ENCODE measurements around the gene CAV3.

The CAV3 gene

GRCh38 chr3:8734137-8734878 lies 706 bp downstream of the CAV3 start:
- Histone ChIP-seq H3K9me3 (no peaks in the 10 kb centered on the region), H3K4me2 (no peak overlapping the region), H3K36me3 (no peaks in the 10 kb centered on the region)

GRCh38 chr3:8734908-8735307 lies 1.3 kb downstream of the CAV3 start:
- H3K4me2 ChIP-seq = no peak overlapping the region
- H3K36me3 ChIP-seq = no peaks in the 10 kb centered on the region
- no peak overlapping the region for H3K4me3 ChIP-seq
- H3K9ac ChIP-seq = no peak overlapping the region
- TF ChIP-seq Cebpa-rat (IDR thresholded peaks at IDR 0.05) = no peak
- H3K27me3 ChIP-seq = no peaks in the 10 kb centered on the region
- no peaks in the 10 kb centered on the region for H3K4me1 ChIP-seq
- H3K9me3 ChIP-seq = no peaks in the 10 kb centered on the region
- no peaks in the 10 kb centered on the region for H4K20me1 ChIP-seq
- no peak overlapping the region for H3K27ac ChIP-seq

More at GRCh38 chr3:8734137-8734878, 706 bp downstream of the CAV3 start:
- no peaks in the 10 kb centered on the region for H3K4me1 ChIP-seq
- no peak overlapping the region for H3K9ac ChIP-seq
- H4K20me1 ChIP-seq = no peaks in the 10 kb centered on the region
- no peak for TF ChIP-seq Cebpa-rat (IDR thresholded peaks at IDR 0.05)
- H3K27ac ChIP-seq = no peak overlapping the region
- H3K27me3 ChIP-seq = no peaks in the 10 kb centered on the region
- no peak overlapping the region for H3K4me3 ChIP-seq

- Histone ChIP-seq H3K9ac (no peak overlapping the region), H3K4me2 (no peak overlapping the region), H4K20me1 (no peaks in the 10 kb centered on the region), H3K4me3 (no peak overlapping the region), H3K9me3 (no peaks in the 10 kb centered on the region), H3K27ac (no peak overlapping the region), H3K36me3 (no peaks in the 10 kb centered on the region), H3K4me1 (no peaks in the 10 kb centered on the region), H3K27me3 (no peaks in the 10 kb centered on the region)
- no peak for TF ChIP-seq Cebpa-rat (IDR thresholded peaks at IDR 0.05)
Measured at GRCh38 chr3:8736436-8736835, 2.8 kb downstream of the CAV3 start.

GRCh38 chr3:8737301-8737700 lies 3.7 kb downstream of the CAV3 start:
- H3K27me3 ChIP-seq = no peaks in the 10 kb centered on the region
- no peaks in the 10 kb centered on the region for H3K4me1 ChIP-seq
- H3K9me3 ChIP-seq = no peaks in the 10 kb centered on the region
- H3K4me3 ChIP-seq = no peak overlapping the region
- no peak overlapping the region for H3K27ac ChIP-seq
- no peak overlapping the region for H3K4me2 ChIP-seq
- TF ChIP-seq Cebpa-rat (IDR thresholded peaks at IDR 0.05) = no peak
- H4K20me1 ChIP-seq = no peaks in the 10 kb centered on the region
- H3K9ac ChIP-seq = no peak overlapping the region
- H3K36me3 ChIP-seq = no peaks in the 10 kb centered on the region

GRCh38 chr3:8737823-8738222 lies 4.2 kb downstream of the CAV3 start:
- Histone ChIP-seq H3K36me3 (no peaks in the 10 kb centered on the region), H3K4me2 (no peak overlapping the region), H3K4me3 (no peak overlapping the region), H3K9ac (no peak overlapping the region), H3K4me1 (no peaks in the 10 kb centered on the region), H3K27ac (no peak overlapping the region), H4K20me1 (no peaks in the 10 kb centered on the region), H3K9me3 (no peaks in the 10 kb centered on the region), H3K27me3 (no peaks in the 10 kb centered on the region)
- TF ChIP-seq Cebpa-rat (IDR thresholded peaks at IDR 0.05) = no peak

GRCh38 chr3:8738639-8739038 lies 5.0 kb downstream of the CAV3 start:
- Histone ChIP-seq H3K9ac (no peak overlapping the region), H3K27me3 (no peaks in the 10 kb centered on the region), H3K4me2 (no peak overlapping the region), H3K9me3 (no peaks in the 10 kb centered on the region), H3K27ac (no peak overlapping the region), H3K4me3 (no peak overlapping the region), H3K4me1 (no peaks in the 10 kb centered on the region), H3K36me3 (no peaks in the 10 kb centered on the region), H4K20me1 (no peaks in the 10 kb centered on the region)
- TF ChIP-seq Cebpa-rat (IDR thresholded peaks at IDR 0.05) = no peak

- Histone ChIP-seq H3K27ac (no peak overlapping the region), H3K9me3 (no peaks in the 10 kb centered on the region), H3K4me3 (no peak overlapping the region), H3K4me1 (no peaks in the 10 kb centered on the region), H3K27me3 (no peaks in the 10 kb centered on the region), H3K9ac (no peak overlapping the region), H4K20me1 (no peaks in the 10 kb centered on the region), H3K4me2 (no peak overlapping the region), H3K36me3 (no peaks in the 10 kb centered on the region)
- TF ChIP-seq Cebpa-rat (IDR thresholded peaks at IDR 0.05) = no peak
Measured at GRCh38 chr3:8739757-8740504, 6.3 kb downstream of the CAV3 start.

- TF ChIP-seq Cebpa-rat (IDR thresholded peaks at IDR 0.05) = no peak
- Histone ChIP-seq H3K4me1 (no peaks in the 10 kb centered on the region), H3K9ac (no peak overlapping the region), H3K4me2 (no peak overlapping the region), H4K20me1 (no peaks in the 10 kb centered on the region), H3K9me3 (no peaks in the 10 kb centered on the region), H3K27ac (no peak overlapping the region), H3K36me3 (no peaks in the 10 kb centered on the region), H3K27me3 (no peaks in the 10 kb centered on the region), H3K4me3 (no peak overlapping the region)
Measured at GRCh38 chr3:8741581-8742261, 8.1 kb downstream of the CAV3 start.

GRCh38 chr3:8743021-8743601 lies 9.5 kb downstream of the CAV3 start:
- no peak overlapping the region for H3K27ac ChIP-seq
- H4K20me1 ChIP-seq = no peaks in the 10 kb centered on the region
- no peak overlapping the region for H3K9ac ChIP-seq
- H3K27me3 ChIP-seq = no peaks in the 10 kb centered on the region
- H3K4me1 ChIP-seq = no peaks in the 10 kb centered on the region
- no peaks in the 10 kb centered on the region for H3K36me3 ChIP-seq
- H3K4me3 ChIP-seq = no peak overlapping the region
- no peaks in the 10 kb centered on the region for H3K9me3 ChIP-seq
- no peak overlapping the region for H3K4me2 ChIP-seq
- no peak for TF ChIP-seq Cebpa-rat (IDR thresholded peaks at IDR 0.05)

- TF ChIP-seq Cebpa-rat (IDR thresholded peaks at IDR 0.05) = no peak
- no peak overlapping the region for H3K4me3 ChIP-seq
- no peaks in the 10 kb centered on the region for H3K4me1 ChIP-seq
- no peaks in the 10 kb centered on the region for H3K27me3 ChIP-seq
- no peak overlapping the region for H3K27ac ChIP-seq
- no peak overlapping the region for H3K4me2 ChIP-seq
- no peaks in the 10 kb centered on the region for H3K9me3 ChIP-seq
- no peak overlapping the region for H3K9ac ChIP-seq
- no peaks in the 10 kb centered on the region for H3K36me3 ChIP-seq
- no peaks in the 10 kb centered on the region for H4K20me1 ChIP-seq
Measured at GRCh38 chr3:8743911-8744310, 10.3 kb downstream of the CAV3 start.
